ENCODE data around the gene UQCRH. TPM values are rescaled to one million over a fixed set of nuclear protein-coding genes. Genes with fewer than 3 reads are reported as not detected.
"Not testable (repeated sequence)": the region's sequence is repeated elsewhere in the genome, so short reads cannot be mapped to it uniquely, and the experiment has no call there.

The UQCRH gene
- total and polyA plus RNA-seq, 2 of the 4 experiments (the other 2 are of a cell fraction), result 347 to 736 TPM

DNA sequence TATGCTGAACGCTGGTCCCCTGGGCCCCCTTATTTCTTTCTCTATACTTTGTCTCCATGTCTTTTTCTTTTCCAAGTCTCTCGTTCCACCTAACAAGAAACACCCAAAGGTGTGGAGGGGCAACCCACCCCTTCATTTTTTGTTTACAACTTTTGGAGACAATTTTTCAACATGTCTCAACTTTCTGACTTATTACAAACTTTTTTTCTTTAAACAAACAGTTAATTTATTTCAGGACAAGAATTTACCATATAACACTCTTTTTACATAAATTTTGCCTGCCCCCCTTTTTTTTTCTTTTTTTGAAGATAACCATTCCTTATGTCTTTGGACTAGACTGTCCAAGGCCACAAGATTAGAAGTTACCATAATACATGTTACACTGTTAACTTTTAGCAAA lies 26.9 kb downstream of the UQCRH start:
- DNase-seq; dilution Hi-C loops (cut with HindIII; ENCODE audit: low sequenced_read_pairs, unreplicated experiment); H3K79me1 ChIP-seq (ENCODE audit: low read depth in 1 of 2, low read length in 2 of 2); H3K4me1 ChIP-seq (ENCODE audit: control insufficient read depth, insufficient read depth, low read length); H4K91ac ChIP-seq (ENCODE audit: insufficient read depth, low read depth, low read length); H3K27ac ChIP-seq (ENCODE audit: insufficient read depth, low read length); H3K27me3 ChIP-seq (ENCODE audit: control insufficient read depth, insufficient read depth, low read length); H2AK9ac ChIP-seq (replicated peaks; ENCODE audit: low read depth, low read length, poor library complexity); H3K36me3 ChIP-seq (ENCODE audit: control insufficient read depth, insufficient read depth, low read length); H3K4me2 ChIP-seq (ENCODE audit: low read depth, low read length); ATAC-seq (ENCODE audit: low read depth); H3K23ac ChIP-seq (ENCODE audit: low read depth, low read length); H2AK5ac ChIP-seq (ENCODE audit: low read depth, low read length); H3K14ac ChIP-seq (replicated peaks; ENCODE audit: low read depth, low read length); H2BK15ac ChIP-seq (ENCODE audit: low read depth, low read length); H3K4me3 ChIP-seq (ENCODE audit: insufficient read depth, low read depth, low read length); CTCF ChIA-PET; H2BK20ac ChIP-seq (ENCODE audit: low read depth, low read length); H4K20me1 ChIP-seq (ENCODE audit: insufficient read depth, low read length); H2BK120ac ChIP-seq (ENCODE audit: low read depth, low read length); H4K8ac ChIP-seq (ENCODE audit: low read depth in 2 of 2, low read length in 2 of 2); POLR2A ChIA-PET (ENCODE audit: unreplicated experiment); H3K18ac ChIP-seq (ENCODE audit: low read depth, low read length); H2AFZ ChIP-seq (replicated peaks; ENCODE audit: low read length, poor library complexity); H3K9me3 ChIP-seq (ENCODE audit: control insufficient read depth, insufficient read depth, low read length); in situ Hi-C loops (cut with MboI; ENCODE audit: low sequenced_read_pairs); BruUV-seq (replicated peaks); H4K5ac ChIP-seq (ENCODE audit: low read depth, low read length); H3K9ac ChIP-seq (ENCODE audit: low read depth, low read length); H3K56ac ChIP-seq (ENCODE audit: extremely low read depth, insufficient read depth, low read length); intact Hi-C loops (cut with micrococcal nuclease); H3K9me1 ChIP-seq (ENCODE audit: insufficient read depth, low read length); H3K4ac ChIP-seq (ENCODE audit: low read depth, low read length); H2BK5ac ChIP-seq (ENCODE audit: low read depth, low read length, poor library complexity, severe bottlenecking): not testable (repeated sequence)
- WGBS, 2 experiments (ENCODE audit: extremely low coverage in 2 of 2, insufficient read length in 1 of 2), result no CpG with 5 or more reads among the region's 2 CpGs

DNA sequence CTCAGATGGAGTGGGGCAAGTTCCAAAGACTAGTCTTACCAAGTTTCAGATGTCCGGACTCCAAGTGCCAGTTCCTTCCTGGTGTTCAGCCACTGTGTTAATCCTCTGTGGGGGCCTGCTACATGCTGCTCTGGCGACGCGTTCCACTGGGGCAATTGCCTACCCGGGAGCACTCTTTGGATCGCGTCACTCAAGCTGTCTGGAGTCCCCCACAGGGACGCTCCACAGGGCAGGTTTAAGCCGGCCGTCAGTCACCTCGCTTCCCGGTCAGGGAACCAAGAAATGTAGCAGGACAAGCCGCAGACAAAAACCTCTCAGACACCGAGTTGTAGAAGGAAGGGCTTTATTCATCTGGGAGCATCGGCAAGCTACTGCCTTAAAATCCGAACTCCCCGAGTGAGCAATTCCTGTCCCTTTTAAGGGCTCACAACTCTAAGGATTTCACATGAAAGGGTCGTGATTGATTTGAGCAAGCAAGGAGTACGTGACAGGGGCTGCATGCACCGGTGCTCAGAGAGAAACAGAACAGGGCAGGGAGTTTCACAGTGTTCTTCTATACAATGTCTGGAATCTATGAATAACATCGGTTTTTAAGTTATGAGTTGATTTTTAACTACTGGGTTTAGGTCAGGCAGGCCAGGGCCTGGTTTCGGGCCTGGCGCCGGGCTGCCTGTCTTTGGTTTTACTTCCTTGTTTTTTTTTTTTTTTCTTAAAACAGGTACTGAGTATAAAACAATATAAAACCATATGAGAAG lies 28.5 kb downstream of the UQCRH start:
- H3K4me1 ChIP-seq (ENCODE audit: control insufficient read depth, insufficient read depth, low read length); BruUV-seq (replicated peaks); H3K27me3 ChIP-seq (ENCODE audit: control insufficient read depth, insufficient read depth, low read length); H2BK15ac ChIP-seq (ENCODE audit: low read depth, low read length); H3K9me1 ChIP-seq (ENCODE audit: insufficient read depth, low read length); H2AK9ac ChIP-seq (replicated peaks; ENCODE audit: low read depth, low read length, poor library complexity); H2AK5ac ChIP-seq (ENCODE audit: low read depth, low read length); H3K4me2 ChIP-seq (ENCODE audit: low read depth, low read length); H3K56ac ChIP-seq (ENCODE audit: extremely low read depth, insufficient read depth, low read length); CTCF ChIA-PET; H2BK20ac ChIP-seq (ENCODE audit: low read depth, low read length); H3K79me1 ChIP-seq (ENCODE audit: low read depth in 1 of 2, low read length in 2 of 2); intact Hi-C loops (cut with micrococcal nuclease); H3K9ac ChIP-seq (ENCODE audit: low read depth, low read length); H3K18ac ChIP-seq (ENCODE audit: low read depth, low read length); H4K8ac ChIP-seq (ENCODE audit: low read depth in 2 of 2, low read length in 2 of 2); H2BK5ac ChIP-seq (ENCODE audit: low read depth, low read length, poor library complexity, severe bottlenecking); ATAC-seq (ENCODE audit: low read depth); H4K91ac ChIP-seq (ENCODE audit: insufficient read depth, low read depth, low read length); H4K20me1 ChIP-seq (ENCODE audit: insufficient read depth, low read length); DNase-seq; H2AFZ ChIP-seq (replicated peaks; ENCODE audit: low read length, poor library complexity); H3K9me3 ChIP-seq (ENCODE audit: control insufficient read depth, insufficient read depth, low read length); H3K27ac ChIP-seq (ENCODE audit: insufficient read depth, low read length); H3K14ac ChIP-seq (replicated peaks; ENCODE audit: low read depth, low read length); H3K36me3 ChIP-seq (ENCODE audit: control insufficient read depth, insufficient read depth, low read length); H3K4me3 ChIP-seq (ENCODE audit: insufficient read depth, low read depth, low read length); dilution Hi-C loops (cut with HindIII; ENCODE audit: low sequenced_read_pairs, unreplicated experiment); H3K4ac ChIP-seq (ENCODE audit: low read depth, low read length); H4K5ac ChIP-seq (ENCODE audit: low read depth, low read length); H2BK120ac ChIP-seq (ENCODE audit: low read depth, low read length); in situ Hi-C loops (cut with MboI; ENCODE audit: low sequenced_read_pairs); POLR2A ChIA-PET (ENCODE audit: unreplicated experiment); H3K23ac ChIP-seq (ENCODE audit: low read depth, low read length): not testable (repeated sequence)
- 100% methylated on average over 2 of the region's 24 CpGs; no CpG with 5 or more reads in 1 of the 2 experiments for WGBS, 2 experiments (ENCODE audit: extremely low coverage in 2 of 2, insufficient read length in 1 of 2)

Data from IMR-90 (cell line).